Right renal cortex interstitium (tissue), 3 donors: ENCODE measurements around the gene WDR5. TPM values are rescaled to one million over a fixed set of nuclear protein-coding genes. Genes with fewer than 3 reads are reported as not detected.

ENCODE experiments used
- DNase-seq, 3 donors: peaks; one replicate each; pipeline ENCODE4 v3.0.0-alpha.2; 2013; ENCODE audit warnings: low read depth in 3 of 3, low spot score in 2 of 3
- polyA plus RNA-seq, 3 donors: library from polyadenylated mRNA; unstranded; fragments of 120-200 nt; gene quantifications; one replicate each; pipeline ENCODE4 v1.2.1, GENCODE V29; 2013; ENCODE audit not compliant: insufficient read length in 3 of 3

Gene WDR5
- polyA plus RNA-seq, 3 donors = 35.4 to 38.4 (median 36.7) TPM

DNA sequence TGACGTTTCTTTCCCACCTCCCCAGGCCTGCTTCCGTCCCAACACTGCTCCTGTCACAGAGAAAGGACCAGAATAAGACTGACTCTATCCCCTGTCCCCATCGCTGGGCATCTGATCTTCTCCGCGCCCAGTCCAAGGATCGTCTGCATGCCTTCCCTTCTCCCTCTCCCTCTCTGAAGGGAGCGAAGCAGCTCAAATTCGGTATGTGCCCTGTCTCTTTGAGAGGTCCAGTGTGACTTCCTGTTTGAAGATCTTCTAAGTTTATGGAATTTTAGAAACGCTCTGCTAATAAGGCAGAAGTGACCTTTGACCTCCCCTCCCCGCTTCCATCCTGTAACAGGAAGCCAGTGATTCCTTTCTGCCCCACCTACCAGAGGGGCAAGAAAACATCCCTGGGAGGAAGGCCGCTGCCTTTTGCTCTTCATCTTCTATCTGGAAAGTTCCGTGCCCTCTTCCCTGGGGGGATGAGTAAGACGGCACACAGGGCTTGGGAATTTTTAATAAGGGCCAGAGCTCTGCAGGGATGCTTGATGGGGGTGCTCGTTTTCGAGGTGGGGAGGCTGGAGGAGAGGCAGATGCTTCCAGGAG lies 69.2 kb downstream of the WDR5 start:
- no peak for DNase-seq

DNA sequence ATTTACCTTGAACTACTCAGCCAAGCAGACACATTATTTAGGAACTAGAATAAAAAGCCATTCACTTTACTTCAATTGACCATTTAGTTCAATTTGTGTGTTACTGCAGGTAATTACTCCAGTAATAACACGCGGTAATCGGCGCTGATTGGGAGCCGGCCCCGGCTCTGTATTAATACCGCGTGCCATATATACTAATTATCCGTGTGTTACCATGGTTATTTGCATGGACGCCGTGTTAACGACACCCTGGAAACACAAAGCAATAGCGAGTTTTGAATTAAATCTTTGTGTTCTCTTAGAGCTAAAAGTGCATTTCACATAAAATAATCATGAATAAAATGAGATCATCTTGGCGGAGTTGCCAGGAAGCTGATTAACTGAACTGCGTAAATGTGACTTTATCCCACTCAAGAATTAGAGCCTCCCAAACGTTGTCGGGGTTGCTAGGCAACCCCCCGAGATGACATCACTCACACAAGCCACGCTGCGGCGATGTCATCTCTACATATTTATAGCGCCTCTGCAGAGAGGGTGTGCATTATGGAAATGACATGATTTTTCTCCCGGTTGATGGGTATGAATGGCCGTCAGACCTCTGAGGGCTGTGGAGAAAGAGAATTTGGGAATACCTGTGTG lies 69.9 kb downstream of the WDR5 start:
- no peak for DNase-seq

DNA sequence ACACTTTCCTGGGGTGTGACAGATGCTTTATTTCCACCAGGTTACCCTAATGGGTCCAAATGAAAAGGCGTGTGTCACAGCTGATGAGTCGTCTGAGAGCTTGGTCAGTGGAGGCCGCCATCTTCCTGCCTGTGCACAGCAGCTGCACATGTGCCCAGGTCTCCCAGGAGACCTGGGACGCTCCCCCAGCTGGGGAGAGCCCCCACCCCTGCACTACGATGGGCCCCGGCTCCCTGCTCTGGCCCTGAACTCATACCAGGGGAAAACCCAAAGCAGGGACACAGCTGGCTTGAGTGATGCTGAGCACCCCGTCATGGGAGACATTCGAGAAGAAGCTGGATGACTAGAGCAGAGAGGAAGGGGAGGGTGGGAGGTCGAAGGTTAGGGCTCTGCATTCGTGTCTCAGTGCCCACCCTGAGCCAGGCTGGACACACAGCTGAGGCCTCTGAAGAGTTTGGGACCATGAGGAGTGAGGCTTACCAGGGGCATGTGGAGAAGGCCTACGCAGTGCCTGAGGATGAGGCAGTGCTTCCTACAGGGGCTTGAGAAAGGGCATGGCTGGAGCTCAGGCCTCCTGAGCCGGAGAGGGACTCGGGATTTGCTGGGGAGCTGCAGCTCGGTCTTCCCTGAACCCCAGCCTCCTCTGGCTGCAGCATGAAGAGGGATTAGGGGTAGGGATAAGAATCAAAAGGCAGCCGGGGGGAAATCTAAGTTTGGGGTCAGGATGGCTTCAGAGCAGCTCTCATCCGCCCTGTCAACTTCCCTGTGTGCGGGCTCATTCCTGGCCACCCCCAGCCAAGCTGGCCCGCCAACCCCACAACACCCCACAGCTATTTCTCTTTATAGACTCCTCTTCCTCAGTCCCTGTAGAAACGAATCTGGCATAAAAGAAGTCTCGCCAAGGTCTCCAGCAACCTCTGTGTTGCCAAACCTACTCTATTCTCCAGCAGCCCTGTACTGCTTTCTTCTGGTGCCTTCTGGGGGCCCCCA lies 70.7 kb downstream of the WDR5 start:
- DNase-seq = no peak

DNA sequence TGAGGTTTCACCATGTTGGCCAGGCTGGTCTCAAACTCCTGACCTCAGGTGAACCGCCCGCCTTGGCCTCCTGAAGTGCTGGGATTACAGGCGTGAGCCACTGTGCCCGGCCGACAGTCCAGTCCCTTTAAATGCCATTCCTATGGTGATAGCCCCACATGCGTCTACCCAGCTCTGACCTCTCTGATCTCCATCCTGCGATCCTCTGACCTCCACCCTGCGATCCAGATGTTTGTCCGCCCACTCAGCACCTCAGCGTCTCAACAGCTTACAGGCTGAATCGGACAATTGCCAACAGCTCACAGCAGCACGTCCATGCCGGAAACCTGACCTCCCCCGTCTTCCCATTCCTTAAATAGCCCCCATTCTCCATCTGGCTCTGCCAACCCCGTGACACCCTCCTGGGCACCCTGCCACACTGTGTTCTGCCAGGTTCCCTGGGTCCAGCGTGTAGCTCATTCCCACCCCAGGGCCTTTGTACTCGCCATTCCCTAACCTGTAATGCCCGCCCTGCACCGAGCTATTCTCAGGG lies 72.5 kb downstream of the WDR5 start:
- DNase-seq = no peak

DNA sequence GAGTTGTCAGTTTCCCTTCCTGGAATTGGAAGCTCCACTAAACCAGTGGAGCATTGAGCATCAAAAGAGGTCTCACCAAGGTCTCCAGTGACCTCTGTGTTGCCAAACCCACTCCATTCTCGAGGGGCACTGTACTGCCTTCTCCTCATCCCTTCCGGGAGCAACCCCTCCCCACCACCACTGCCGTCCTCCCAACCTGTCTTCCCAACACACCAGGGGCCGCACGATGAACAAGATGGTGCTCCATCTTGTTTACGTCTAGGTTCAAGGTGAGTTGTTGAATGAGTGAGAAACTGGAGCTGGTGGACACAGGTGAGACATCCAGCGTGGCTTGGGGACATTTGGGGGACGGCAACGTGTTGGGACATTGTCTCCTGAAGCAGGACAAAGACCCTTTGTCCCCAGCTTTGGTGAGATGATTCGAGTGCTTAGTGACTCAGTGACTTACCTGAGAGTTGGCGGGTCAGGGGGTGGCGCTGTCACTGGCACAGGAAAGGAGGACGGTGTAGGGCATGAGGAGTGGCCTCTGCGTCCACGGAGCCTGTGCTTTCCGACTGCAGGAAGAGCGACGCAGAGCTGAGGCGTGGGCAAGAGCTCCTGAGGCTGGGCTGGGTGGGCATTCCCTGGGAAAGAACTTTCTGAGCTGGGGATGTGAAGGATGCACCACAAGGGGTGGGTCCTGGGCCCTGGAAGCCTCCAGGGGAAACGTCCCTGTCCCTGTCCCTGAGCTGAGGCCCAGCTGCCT lies 73.3 kb downstream of the WDR5 start:
- DNase-seq = no peak

Other genes starting within 250 kb of the WDR5 start
- gene VAV2, start 143.8 kb upstream of the WDR5 start, polyA plus RNA-seq = 10 to 100 TPM; 34.2 to 34.8 (median 34.8) TPM
- gene BRD3OS, start 110.6 kb upstream of the WDR5 start, polyA plus RNA-seq = 10 to 100 TPM; 22.4 to 22.8 (median 22.6) TPM
- 10 to 100 TPM; 39.7 to 42.3 (median 41.4) TPM for gene BRD3, start 68.1 kb upstream of the WDR5 start, polyA plus RNA-seq
- 1 to 10 TPM in 1 of 3 donors, not detected in 2; 1.4 TPM for gene RNU6ATAC, start 28.5 kb downstream of the WDR5 start, polyA plus RNA-seq
- gene RXRA, start 190.4 kb downstream of the WDR5 start, polyA plus RNA-seq = 10 to 100 TPM; 33.6 to 42.2 (median 33.9) TPM